HG03196 (cell line): Measurements from ENCODE around the gene MLANA.

Source experiments
- ATAC-seq: cut with Tn5 transposase; IDR thresholded peaks from one replicate; pipeline ENCODE4 v1.9.1; 2021; ENCODE audit not compliant: unreplicated experiment

Gene MLANA, protein sequence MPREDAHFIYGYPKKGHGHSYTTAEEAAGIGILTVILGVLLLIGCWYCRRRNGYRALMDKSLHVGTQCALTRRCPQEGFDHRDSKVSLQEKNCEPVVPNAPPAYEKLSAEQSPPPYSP

GRCh38 chr9:5890641-5891040, at the start of gene MLANA:
TSS of gene MLANA (plus strand) at chr9:5890889. CDS start at chr9:5892475, 1,586 bp downstream.
- no peak for ATAC-seq

DNA sequence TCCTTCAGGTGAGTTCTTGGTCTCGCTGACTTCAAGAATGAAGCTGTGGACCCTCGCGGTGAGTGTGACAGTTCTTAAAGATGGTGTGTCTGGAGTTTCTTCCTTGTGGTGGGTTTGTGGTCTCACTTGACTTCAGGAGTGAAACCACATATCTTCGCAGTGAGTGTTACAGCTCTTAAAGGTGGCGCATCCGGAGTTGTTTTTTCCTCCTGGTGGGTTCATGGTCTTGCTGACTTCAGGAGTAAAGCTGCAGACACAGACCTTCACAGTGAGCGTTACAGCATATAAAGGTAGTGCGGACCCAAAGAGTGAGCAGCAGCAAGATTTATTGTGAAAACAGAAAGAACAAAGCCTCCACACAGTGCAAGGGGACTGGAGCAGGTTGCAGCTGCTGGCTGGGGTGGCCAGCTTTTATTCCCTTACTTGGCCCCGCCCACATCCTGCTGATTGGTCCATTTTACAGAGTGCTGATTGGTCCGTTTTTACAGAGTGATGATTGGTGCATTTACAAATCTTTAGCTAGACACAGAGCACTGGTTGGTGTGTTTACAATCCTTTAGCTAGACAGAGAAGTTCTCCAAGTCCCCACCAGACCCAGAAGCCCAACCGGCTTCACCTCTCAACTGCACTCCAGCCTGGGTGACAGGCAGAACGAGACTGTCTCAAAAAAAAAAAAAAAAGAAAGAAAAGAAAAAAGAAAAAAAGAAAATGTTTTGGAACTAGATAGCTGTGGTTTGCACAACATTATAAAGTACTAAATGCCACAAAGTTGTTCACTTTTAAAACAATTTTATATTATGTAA, 48.7 kb upstream of the MLANA start:
- ATAC-seq, result no peak

DNA sequence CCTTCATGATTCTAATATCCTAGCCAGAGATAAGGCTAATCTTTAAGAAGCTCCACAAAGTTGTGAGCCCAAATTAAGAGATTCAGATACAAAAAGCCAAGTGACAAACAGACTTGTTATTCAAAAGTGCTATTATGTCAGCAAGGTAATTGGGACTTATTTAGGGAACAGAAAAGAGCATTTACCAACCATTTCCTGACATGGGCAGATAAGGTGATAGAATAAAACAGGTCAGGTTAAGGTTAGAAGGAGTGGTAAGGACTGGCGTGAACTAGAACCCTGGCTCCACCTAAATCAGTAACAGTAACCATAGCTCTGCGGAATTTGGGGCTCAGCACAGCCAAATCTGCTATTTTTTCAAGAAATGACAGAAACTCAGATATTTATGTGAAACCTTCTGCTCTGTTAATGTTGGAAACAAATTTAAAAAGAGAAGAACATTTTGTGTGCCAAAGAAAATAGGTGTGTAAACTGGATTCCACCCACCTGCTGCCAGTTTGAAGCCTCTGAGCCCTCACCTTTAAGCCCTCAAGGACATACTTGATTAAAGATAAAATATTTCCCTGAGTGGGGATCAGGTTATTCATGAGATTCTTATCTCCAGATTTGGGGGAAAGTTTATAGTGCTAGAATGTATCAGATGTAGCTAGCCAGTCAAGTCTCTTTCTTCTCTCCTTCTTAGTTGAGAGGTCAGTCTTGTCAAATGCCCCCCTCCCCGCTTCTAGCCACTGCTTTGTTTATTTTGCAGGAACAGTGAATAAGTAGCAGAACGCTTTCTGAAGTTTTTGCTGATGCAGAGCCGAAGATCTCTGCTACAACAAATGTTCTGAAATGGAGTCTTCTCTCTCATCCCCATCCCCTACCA, 47.5 kb upstream of the MLANA start:
- ATAC-seq, result no peak

- ATAC-seq, result no peak
These were observed 46.8 kb upstream of the MLANA start for GRCh38 chr9:5843794-5844471.

DNA sequence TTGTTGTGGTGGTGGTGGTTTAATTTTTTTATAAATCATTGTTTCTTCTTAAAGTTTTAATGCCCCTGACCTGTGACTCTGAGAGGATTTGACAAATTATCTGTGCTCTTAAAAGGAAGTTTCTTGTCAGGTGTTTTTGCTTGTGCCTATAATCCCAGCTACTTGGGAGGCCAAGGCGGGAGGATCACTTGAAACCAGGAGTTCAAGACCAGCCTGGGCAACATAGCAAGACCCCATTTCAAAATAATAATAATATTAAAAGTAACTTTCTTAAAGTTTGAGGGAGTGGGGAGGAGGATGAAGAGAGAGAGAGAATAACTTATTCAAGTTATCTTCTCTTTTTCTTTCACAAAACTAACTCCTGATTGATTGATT, 45.5 kb upstream of the MLANA start:
- ATAC-seq, result no peak

DNA sequence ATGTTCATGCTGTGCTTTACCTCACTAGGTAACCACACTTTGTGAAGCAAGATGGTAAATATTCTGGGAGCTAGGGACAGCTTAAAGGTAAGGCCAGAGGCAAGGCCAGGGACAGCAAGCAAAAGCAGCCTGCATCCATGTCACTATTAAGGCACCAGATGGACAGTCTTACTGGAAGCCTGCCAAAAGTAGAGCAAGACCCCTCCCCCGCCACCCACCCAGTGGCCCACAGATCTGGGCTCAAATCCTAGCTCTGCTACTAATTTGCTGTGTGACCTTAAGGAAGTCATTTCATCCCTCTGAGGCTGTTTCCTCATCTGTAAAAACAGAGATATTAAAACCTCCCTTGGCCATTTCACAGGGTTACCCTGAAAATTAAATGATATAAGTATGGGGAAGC, 44.6 kb upstream of the MLANA start:
- no peak for ATAC-seq

- ATAC-seq, result no peak
These were observed 44.2 kb upstream of the MLANA start for GRCh38 chr9:5846501-5846921.

DNA sequence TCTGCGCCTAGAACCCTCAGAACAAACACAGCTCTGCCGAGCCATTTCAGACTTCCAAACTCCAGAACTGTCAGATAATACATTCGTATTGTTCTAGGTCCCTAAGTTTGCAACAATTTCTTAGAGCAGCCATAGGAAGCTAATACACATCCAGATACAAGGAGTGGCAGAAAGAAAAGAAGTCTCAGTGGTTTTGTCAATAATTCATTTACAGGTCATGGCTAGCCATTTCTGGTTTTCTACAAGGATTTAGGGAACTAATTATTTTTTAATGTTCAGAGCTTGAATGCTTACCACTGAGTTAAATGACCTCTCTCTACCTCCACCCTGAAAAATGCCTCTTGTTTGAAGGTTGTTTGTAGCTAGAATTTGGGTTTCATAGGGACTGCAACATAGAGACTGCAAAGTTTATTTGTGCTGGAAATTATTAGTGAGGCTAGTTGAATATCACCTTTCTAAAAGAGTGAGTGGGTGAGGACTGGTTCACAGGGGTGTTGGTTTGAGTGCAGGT, 42.3 kb upstream of the MLANA start:
- ATAC-seq, result no peak

GRCh38 chr9:5850724-5851122, 40.0 kb upstream of the MLANA start:
- ATAC-seq, result no peak

DNA sequence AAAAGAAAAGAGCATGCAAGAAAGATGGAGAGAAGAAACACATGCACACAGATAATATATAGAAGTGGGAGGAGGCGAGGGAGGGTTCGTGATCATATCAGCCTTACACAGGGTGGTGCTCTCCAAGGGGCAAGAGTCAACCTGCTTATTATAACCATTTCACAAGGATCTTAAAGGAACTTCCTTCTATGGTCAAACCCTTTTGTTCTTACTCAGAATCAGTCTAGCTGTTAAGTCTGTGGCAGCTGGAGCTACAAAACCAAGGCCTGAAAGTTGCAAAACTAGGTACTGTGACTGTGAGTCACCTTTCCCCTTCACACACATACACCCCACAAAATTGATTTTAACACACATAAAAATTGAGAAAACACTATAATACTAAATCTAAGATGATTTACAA, 39.2 kb upstream of the MLANA start:
- peak; percentile 80 for ATAC-seq

DNA sequence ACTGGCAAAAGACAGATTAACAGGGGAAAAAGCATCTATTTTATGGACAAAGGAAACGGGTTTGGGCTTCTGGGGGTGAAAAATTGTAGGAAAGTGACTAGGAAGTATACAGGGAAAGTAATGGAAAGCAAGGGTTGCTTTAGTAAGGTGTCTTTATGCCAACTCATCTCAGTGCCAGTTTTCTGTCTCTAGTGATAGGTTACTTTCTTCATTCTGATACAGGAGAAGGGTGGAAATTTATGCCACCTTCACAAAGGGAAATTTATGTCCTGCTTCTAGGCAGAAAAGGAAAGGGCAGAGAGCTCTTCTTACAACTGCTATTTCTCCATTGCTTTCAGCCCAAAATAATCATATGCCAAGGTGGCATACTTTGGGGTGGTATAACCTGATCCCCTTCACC, 37.7 kb upstream of the MLANA start:
- no peak for ATAC-seq

GRCh38 chr9:5853617-5854016, 37.1 kb upstream of the MLANA start:
- no peak for ATAC-seq

GRCh38 chr9:5854063-5854790, 36.5 kb upstream of the MLANA start:
- ATAC-seq, result no peak

DNA sequence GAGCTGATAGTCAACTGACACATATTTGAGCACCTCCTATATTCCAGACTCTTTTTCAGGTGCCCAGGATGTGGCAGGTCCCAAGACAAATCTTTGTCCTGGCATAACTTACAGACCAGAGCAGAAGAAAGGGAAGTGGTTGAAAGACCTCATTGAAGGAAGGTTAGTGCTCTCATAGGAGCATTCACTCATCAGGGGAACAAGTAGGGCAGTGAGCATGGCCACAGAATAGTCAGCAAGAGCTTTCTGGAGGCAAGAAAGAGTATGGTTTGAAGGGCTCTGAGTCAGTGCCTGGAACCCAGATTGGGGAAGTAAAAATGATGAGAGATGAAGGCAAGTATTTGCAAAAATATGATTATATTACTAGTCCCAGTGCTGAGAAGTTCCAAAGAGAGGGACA, 32.8 kb upstream of the MLANA start:
- ATAC-seq, result no peak

DNA sequence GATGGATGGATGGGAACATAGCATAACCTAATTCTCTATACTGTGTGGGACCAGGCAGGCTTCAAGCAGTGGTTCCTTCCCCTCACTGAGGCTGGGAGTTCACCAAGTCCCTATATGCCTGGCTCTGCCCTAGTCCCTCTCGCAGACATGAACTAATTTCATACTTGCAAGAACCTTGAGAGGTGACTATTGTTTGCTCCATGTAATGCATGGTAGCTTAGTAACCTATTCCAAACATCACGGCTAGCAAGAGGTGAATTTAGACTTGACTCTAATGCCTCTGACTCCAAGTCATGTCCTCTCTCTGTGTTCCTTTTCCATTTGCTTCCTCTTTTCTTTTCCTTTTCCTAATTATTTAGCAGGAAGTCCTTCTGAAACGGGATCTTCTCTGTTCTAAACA, 31.9 kb upstream of the MLANA start:
- ATAC-seq, result no peak

DNA sequence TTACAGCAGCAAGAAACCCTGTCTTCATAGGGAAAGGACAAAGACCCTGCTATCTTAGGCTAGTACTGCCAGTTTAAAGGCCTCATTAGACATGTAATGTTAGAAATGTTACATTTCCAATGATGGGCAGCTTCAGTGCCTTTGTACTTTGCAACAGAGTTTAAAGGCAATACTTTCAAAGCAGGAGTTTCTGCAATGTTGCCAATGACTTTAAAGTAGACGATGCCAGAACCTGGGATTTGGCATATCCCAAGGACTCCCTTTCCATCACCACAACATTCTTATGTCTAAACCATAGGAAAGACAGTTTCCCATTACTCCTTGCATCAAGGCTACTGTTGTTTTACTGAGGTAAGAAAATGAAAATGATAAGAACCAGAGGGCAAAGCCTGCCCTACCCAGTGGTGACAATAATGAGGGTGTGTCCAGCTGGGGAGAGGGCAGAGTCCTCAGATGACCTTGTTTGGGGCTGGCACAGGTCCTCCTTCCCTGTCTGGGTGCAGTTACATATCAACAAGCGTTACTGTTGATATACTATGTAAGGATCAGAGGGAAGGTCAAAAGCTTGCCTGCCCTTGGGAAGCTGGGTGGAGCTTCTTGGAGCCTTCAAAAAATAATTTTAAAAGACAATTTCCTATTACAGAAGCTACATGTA, 27.5 kb upstream of the MLANA start:
- ATAC-seq, result no peak

DNA sequence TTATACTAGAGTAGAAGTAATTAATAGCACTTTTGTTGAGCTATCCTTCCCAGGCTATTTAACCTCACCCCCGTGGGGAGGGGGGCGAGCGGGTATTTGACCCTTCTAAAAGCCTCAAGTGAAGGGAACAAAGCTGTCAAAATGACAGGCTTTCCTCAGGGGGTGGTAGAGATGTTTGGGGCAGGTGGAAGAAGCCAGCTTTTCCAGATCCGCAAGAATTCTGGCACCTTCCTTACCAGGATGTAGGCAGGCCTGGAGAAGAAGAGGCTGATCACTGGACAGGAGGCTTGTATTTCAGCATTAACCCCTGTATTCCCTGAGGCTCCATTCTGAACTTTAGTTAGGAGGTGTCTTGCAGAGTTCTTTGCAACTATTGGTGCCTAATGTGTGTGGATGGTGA, 26.2 kb upstream of the MLANA start:
- ATAC-seq, result no peak

GRCh38 chr9:5866272-5866671, 24.4 kb upstream of the MLANA start:
- ATAC-seq, result no peak

GRCh38 chr9:5866685-5867084, 24.0 kb upstream of the MLANA start:
- ATAC-seq, result no peak

GRCh38 chr9:5868235-5868634, 22.5 kb upstream of the MLANA start:
- no peak for ATAC-seq
